Spinal cord (tissue), 10 donors: Measurements from ENCODE around the gene PPP1R9B. TPM values are rescaled to one million over a fixed set of nuclear protein-coding genes. Genes with fewer than 3 reads are reported as not detected.

Experiments
- DNase-seq, 6 donors: peaks; one replicate each; pipeline versions ENCODE4 v3.0.0 to v3.0.0-alpha.2; 2013 to 2015; ENCODE audit warnings: low spot score in 6 of 6, low read depth in 4 of 6
- H3K27ac ChIP-seq: one replicate; pipeline ENCODE4 v1.5.1; 2013; ENCODE audit warnings: low read depth, low read length, control low read depth
- H3K27me3 ChIP-seq: one replicate; pipeline ENCODE4 v1.6.1; 2013; ENCODE audit warnings: low read length; ENCODE audit not compliant: control insufficient read depth, insufficient read depth
- H3K36me3 ChIP-seq: one replicate; pipeline ENCODE4 v1.6.1; 2013; ENCODE audit warnings: low read length; ENCODE audit not compliant: control insufficient read depth, insufficient read depth
- H3K4me1 ChIP-seq: one replicate; pipeline ENCODE4 v1.6.1; 2013; ENCODE audit warnings: low read length; ENCODE audit not compliant: control insufficient read depth, insufficient read depth
- H3K4me3 ChIP-seq: one replicate; pipeline ENCODE4 v1.5.1; 2013; ENCODE audit warnings: low read depth, low read length, control low read depth
- H3K9me3 ChIP-seq: one replicate; pipeline ENCODE4 v1.6.1; 2013; ENCODE audit warnings: low read length; ENCODE audit not compliant: control insufficient read depth, insufficient read depth
- WGBS: methylation state at CpG from one replicate; pipeline ENCODE4 v1.1.5; 2013; ENCODE audit warnings: missing lambda C conversion rate; ENCODE audit not compliant: insufficient coverage; 5-methylcytosine and 5-hydroxymethylcytosine counted together
- polyA plus RNA-seq, 2 donors: library from polyadenylated mRNA; unstranded; fragments of 120-200 nt; gene quantifications; one replicate each; pipeline ENCODE4 v1.2.1, GENCODE V29; 2013; ENCODE audit not compliant: insufficient read length in 2 of 2
- total RNA-seq, 2 donors: library from RNA; depleted of rRNA in 1 of 2; stranded (reverse); fragments of 120-200 nt in 1 of 2; fragments of >200 nt in 1 of 2; gene quantifications; one replicate each; pipeline versions ENCODE4 v1.2.3 to v1.2.4, GENCODE V29; 2013 to 2014
- donor health status: healthy.

PPP1R9B gene
- total and polyA plus RNA-seq, 4 donors = 23.7 to 102 (median 71.2) TPM

GRCh38 chr17:50187751-50188530, 37.5 kb upstream of the PPP1R9B start:
- H3K36me3 ChIP-seq = peaks cover 3% of the 10 kb centered on the region
- H3K4me1 ChIP-seq = peaks cover 10% of the 10 kb centered on the region
- no peak for DNase-seq
- peak overlapping the region; percentile 64 for H3K27ac ChIP-seq
- H3K27me3 ChIP-seq = no peaks in the 10 kb centered on the region
- WGBS = 83% methylated on average over 14 of the region's 17 CpGs
- no peaks in the 10 kb centered on the region for H3K9me3 ChIP-seq
- H3K4me3 ChIP-seq = no peak overlapping the region

GRCh38 chr17:50187394-50187725, 36.9 kb upstream of the PPP1R9B start:
- peaks cover 3% of the 10 kb centered on the region for H3K36me3 ChIP-seq
- WGBS = 83% methylated on average over 3 of the region's 4 CpGs
- no peak for DNase-seq
- no peak overlapping the region for H3K4me3 ChIP-seq
- no peaks in the 10 kb centered on the region for H3K27me3 ChIP-seq
- no peaks in the 10 kb centered on the region for H3K9me3 ChIP-seq
- peak overlapping the region; percentile 64 for H3K27ac ChIP-seq
- peaks cover 8% of the 10 kb centered on the region for H3K4me1 ChIP-seq

DNA sequence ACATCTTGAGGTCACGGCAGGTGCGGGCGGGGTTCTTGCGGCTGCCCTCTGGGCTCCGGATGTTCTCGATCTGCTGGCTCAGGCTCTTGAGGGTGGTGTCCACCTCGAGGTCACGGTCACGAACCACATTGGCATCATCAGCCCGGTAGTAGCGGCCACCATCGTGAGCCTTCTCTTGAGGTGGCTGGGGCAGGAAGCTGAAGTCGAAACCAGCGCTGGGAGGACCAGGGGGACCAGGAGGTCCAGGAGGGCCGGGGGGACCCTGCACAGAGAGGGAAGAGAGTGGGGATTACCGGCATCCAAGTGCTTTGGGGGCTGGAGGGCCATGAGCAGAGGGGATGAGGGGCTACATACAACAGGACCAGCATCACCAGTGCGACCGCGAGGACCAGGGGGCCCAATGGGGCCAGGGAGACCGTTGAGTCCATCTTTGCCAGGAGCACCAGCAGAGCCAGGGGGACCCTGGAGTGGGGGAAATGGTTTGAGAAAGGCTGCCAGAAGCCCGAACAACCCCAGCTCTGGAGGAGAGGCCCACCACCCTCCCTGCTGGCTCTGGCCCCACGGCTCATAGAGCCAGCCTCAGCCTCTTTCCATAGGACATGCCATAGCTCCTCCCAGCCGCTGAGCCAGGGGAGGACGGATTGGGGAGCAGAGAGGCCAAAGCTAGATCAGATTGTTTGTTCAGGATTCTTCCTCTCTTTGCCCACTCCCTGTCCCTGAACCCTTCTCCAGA, 36.4 kb upstream of the PPP1R9B start:
- WGBS = 93% methylated on average over 18 of the region's 24 CpGs
- Histone ChIP-seq H3K4me1 (peaks cover 13% of the 10 kb centered on the region), H3K9me3 (no peaks in the 10 kb centered on the region), H3K4me3 (no peak overlapping the region), H3K27ac (peak overlapping the region; percentile 64), H3K27me3 (no peaks in the 10 kb centered on the region), H3K36me3 (peaks cover 3% of the 10 kb centered on the region)
- no peak for DNase-seq

- peaks cover 21% of the 10 kb centered on the region for H3K4me1 ChIP-seq
- no peaks in the 10 kb centered on the region for H3K27me3 ChIP-seq
- H3K9me3 ChIP-seq = no peaks in the 10 kb centered on the region
- no peak for DNase-seq
- peaks cover 3% of the 10 kb centered on the region for H3K36me3 ChIP-seq
- H3K4me3 ChIP-seq = no peak overlapping the region
- 88% methylated on average over 31 of the region's 31 CpGs for WGBS
- H3K27ac ChIP-seq = peak overlapping the region; percentile 15
Observed at GRCh38 chr17:50185631-50186471, 35.4 kb upstream of the PPP1R9B start.

- H3K4me1 ChIP-seq = peaks cover 25% of the 10 kb centered on the region
Observed at GRCh38 chr17:50184611-50185398, 34.3 kb upstream of the PPP1R9B start.

GRCh38 chr17:50184064-50184463, 33.6 kb upstream of the PPP1R9B start:
- no peak for DNase-seq
- Histone ChIP-seq H3K27ac (no peak overlapping the region), H3K27me3 (no peaks in the 10 kb centered on the region), H3K36me3 (peaks cover 3% of the 10 kb centered on the region), H3K9me3 (no peaks in the 10 kb centered on the region), H3K4me3 (no peak overlapping the region), H3K4me1 (peaks cover 25% of the 10 kb centered on the region)
- no CpG with 5 or more reads among the region's 8 CpGs for WGBS

More at GRCh38 chr17:50184611-50185398, 34.3 kb upstream of the PPP1R9B start:
- peaks cover 3% of the 10 kb centered on the region for H3K36me3 ChIP-seq
- H3K9me3 ChIP-seq = no peaks in the 10 kb centered on the region
- H3K27me3 ChIP-seq = no peaks in the 10 kb centered on the region
- 44% methylated on average over 14 of the region's 19 CpGs for WGBS
- H3K27ac ChIP-seq = peak overlapping the region; percentile 43
- no peak overlapping the region for H3K4me3 ChIP-seq
- no peak for DNase-seq

GRCh38 chr17:50183421-50183994, 33.0 kb upstream of the PPP1R9B start:
- 72% methylated on average over 10 of the region's 12 CpGs for WGBS
- no peak for DNase-seq
- peaks cover 26% of the 10 kb centered on the region for H3K4me1 ChIP-seq
- no peak overlapping the region for H3K27ac ChIP-seq
- H3K9me3 ChIP-seq = no peaks in the 10 kb centered on the region
- H3K36me3 ChIP-seq = peaks cover 3% of the 10 kb centered on the region
- H3K4me3 ChIP-seq = no peak overlapping the region
- H3K27me3 ChIP-seq = no peaks in the 10 kb centered on the region

DNA sequence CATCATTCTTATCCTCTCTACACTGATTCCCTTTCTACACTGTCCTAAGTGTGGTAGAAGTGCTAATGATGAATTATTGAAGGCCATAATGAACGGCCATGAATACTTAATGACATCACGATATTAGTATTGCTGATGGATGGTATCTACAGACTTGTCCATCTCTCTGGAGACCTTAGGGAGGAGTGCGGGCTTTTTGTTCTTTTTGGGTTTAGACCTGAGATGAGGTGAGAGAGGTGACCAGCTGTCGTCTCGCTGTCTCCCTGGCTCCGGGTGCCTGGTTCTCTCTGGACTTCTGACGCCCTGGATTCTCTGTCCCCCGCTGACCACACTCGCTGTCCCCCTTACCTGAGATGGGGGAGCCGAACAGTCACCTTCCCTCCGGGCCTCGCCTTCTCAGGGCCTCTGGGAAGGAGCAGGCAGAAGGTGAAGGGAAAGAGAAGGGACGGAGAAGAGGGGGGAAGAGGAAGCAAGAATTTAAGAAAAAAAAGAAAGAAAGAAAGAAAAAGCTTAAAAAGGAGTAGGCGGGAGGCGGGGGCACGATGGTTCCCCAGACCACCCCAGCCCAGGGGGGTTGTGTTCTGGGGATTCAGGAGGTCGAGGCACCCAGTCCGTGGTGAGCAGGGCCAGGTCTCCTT, 32.4 kb upstream of the PPP1R9B start:
- Histone ChIP-seq H3K4me3 (no peak overlapping the region), H3K9me3 (no peaks in the 10 kb centered on the region), H3K36me3 (peaks cover 3% of the 10 kb centered on the region), H3K27me3 (no peaks in the 10 kb centered on the region), H3K4me1 (peaks cover 32% of the 10 kb centered on the region), H3K27ac (no peak overlapping the region)
- DNase-seq = no peak
- WGBS = 82% methylated on average over 12 of the region's 18 CpGs
